WERI-Rb-1 (cell line): ENCODE data around the gene ZBTB6.

Experiments used
- DNase-seq: peaks from one replicate; pipeline ENCODE4 v3.0.0-alpha.2; 2020
- H3K27ac ChIP-seq: fragments of 250-450 bp; sonication (Bioruptor Pico); 2 replicates; pipeline ENCODE4 v1.5.1; 2020; ENCODE audit warnings: mild to moderate bottlenecking, moderate library complexity
- H3K27me3 ChIP-seq: fragments of 250-450 bp; sonication (Bioruptor Pico); 2 replicates; pipeline ENCODE4 v1.5.1; 2021; ENCODE audit warnings: mild to moderate bottlenecking, low read depth, moderate library complexity; ENCODE audit not compliant: insufficient read depth, severe bottlenecking
- H3K36me3 ChIP-seq: fragments of 250-450 bp; sonication (Bioruptor Pico); 2 replicates; pipeline ENCODE4 v1.5.1; 2020; ENCODE audit warnings: mild to moderate bottlenecking, moderate library complexity
- H3K4me3 ChIP-seq: 2 replicates; pipeline ENCODE4 v1.5.1; 2011; ENCODE audit warnings: low read depth, mild to moderate bottlenecking, control low read depth, low read length
- H3K9me3 ChIP-seq: fragments of 250-450 bp; sonication (Bioruptor Pico); 2 replicates; pipeline ENCODE4 v1.5.1; 2021; ENCODE audit warnings: mild to moderate bottlenecking, moderate library complexity; ENCODE audit not compliant: severe bottlenecking
- TF ChIP-seq, protein P1 (sequence below): IDR thresholded peaks from 2 replicates; pipeline ENCODE4 v1.5.1; 2011; ENCODE audit warnings: low read depth, mild to moderate bottlenecking, control low read depth, inconsistent platforms, low read length

The ZBTB6 gene

DNA sequence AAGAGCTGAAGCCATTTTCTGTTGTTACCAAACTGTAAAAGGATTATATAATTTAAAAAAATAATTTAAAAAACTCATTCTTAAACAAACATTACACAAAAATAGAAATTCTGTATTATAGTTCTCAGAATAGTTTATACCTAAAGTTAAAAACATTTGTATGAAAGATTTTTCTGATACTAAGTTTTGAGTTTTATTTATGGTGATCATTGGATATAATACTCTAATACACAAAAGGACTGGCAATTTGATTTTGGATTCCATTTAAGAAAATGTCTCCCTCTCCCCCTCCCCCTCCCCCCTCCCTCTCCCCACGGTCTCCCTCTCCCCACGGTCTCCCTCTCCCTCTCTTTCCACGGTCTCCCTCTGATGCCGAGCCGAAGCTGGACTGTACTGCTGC lies 47.0 kb downstream of the ZBTB6 start:
- H3K9me3 ChIP-seq = no peaks in the 10 kb centered on the region
- no peaks in the 10 kb centered on the region for H3K27me3 ChIP-seq
- TF ChIP-seq, protein P1, sequence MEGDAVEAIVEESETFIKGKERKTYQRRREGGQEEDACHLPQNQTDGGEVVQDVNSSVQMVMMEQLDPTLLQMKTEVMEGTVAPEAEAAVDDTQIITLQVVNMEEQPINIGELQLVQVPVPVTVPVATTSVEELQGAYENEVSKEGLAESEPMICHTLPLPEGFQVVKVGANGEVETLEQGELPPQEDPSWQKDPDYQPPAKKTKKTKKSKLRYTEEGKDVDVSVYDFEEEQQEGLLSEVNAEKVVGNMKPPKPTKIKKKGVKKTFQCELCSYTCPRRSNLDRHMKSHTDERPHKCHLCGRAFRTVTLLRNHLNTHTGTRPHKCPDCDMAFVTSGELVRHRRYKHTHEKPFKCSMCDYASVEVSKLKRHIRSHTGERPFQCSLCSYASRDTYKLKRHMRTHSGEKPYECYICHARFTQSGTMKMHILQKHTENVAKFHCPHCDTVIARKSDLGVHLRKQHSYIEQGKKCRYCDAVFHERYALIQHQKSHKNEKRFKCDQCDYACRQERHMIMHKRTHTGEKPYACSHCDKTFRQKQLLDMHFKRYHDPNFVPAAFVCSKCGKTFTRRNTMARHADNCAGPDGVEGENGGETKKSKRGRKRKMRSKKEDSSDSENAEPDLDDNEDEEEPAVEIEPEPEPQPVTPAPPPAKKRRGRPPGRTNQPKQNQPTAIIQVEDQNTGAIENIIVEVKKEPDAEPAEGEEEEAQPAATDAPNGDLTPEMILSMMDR = no peak
- no peak overlapping the region for H3K4me3 ChIP-seq
- peaks cover 59% of the 10 kb centered on the region for H3K36me3 ChIP-seq
- DNase-seq = no peak
- H3K27ac ChIP-seq = no peak overlapping the region

DNA sequence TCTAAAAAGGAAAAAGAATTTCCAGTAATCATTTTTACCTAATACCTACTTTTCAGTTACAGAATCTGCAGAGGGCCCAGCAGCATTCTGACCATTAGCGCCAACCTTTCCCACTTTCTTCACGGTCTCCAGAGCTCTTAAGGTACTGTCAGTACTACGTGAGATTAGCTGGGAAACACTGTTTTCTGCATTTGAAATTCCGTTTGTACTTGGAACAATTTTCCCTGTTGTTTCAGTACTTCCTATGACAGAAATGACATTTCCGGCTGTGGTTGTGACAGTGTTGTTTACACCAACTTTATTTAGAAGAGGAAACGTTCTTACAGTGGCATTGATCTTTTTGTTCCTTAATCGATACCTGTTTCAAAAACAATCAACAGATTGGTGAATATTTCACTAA lies 47.8 kb downstream of the ZBTB6 start:
- Histone ChIP-seq H3K9me3 (no peaks in the 10 kb centered on the region), H3K4me3 (no peak overlapping the region), H3K36me3 (peaks cover 56% of the 10 kb centered on the region), H3K27me3 (no peaks in the 10 kb centered on the region), H3K27ac (no peak overlapping the region)
- TF ChIP-seq, protein P1 = no peak
- no peak for DNase-seq

DNA sequence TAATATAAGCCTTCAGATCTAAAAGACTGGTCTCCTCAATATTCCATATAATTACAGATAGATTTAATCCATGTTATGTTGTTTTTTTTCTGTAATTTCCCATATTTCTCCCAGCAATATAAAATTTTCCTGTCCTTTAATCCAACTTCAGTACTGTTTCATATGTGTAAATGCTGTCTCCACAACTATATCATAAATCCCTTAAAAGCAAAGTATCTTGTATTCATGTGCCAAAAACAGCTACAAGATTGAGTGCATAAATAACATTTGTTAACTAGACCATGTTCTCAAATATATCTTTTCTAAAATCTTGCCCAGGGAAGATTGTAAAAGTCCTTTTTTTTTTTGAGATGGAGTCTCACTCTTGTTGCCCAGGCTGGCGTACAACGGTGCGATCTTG lies 49.7 kb downstream of the ZBTB6 start:
- H3K27ac ChIP-seq = no peak overlapping the region
- no peak overlapping the region for H3K4me3 ChIP-seq
- no peaks in the 10 kb centered on the region for H3K9me3 ChIP-seq
- H3K36me3 ChIP-seq = peaks cover 56% of the 10 kb centered on the region
- H3K27me3 ChIP-seq = no peaks in the 10 kb centered on the region
- DNase-seq = no peak
- TF ChIP-seq, protein P1 = no peak

DNA sequence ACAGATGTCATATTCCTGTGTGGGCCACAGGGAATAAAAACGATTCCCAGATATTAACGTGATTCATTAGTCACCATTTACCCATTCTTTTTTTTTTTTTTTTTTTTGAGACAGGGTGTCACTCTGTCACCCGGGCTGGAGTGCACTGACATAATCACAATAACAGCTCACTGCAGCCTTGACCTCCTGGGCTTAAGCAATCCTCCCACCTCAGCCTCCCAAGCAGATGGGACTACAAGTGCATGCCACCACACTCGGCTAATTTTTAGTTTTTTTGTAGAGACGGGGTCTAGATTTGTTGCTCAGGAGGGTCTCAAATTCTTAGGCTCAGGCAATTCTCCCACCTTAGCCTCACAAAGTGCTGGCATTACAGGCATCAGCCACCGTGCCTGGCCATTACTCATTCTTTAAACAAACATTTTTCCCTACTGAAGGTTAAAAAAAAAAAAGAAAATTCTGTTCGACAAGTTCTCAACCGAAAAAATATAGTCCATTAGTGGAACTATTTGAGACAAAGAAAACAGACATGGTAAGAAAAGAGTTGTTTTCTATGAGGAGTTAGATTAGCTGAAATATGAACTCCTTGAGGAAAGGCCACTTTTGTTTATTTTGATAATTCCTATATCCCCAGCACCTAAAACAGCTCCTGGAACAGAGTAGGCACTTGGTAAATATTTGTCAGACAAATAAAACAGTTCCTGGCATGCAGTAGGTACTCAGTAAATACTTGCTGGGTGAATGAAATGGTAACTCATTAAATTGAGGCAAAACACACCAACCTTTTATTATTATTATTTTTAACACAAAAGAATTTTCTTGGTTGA lies 52.6 kb downstream of the ZBTB6 start:
- H3K4me3 ChIP-seq = no peak overlapping the region
- peaks cover 81% of the 10 kb centered on the region for H3K36me3 ChIP-seq
- H3K9me3 ChIP-seq = no peaks in the 10 kb centered on the region
- no peaks in the 10 kb centered on the region for H3K27me3 ChIP-seq
- DNase-seq = no peak
- TF ChIP-seq, protein P1 = no peak
- no peak overlapping the region for H3K27ac ChIP-seq
